Activated effector memory CD4-positive, alpha-beta T cell treated with Interleukin-2 at 50 U/mL for 16 hours (primary cell): ENCODE data around the gene UBE2N.

Experiments
- DNase-seq: peaks from one replicate; pipeline ENCODE4 v3.0.0-alpha.2; 2020

Gene UBE2N

DNA sequence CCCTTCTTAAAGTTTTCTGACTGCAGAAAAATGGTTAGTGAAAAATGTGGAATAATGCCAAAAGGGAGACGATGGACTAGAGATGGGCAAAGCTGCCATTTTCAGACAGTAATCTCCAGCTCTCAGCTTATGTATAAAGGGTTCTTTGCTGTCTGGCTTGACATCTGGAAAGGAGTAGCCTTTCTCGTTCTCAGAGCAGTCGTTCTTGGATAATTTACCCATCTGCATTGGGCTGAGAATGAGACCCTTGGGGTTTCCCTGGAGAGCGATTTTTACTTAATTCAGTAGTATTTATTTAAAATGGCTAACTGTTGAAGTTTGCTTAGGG lies 62.8 kb downstream of the UBE2N start:
- no peak for DNase-seq

GRCh38 chr12:93378196-93378997 lies 63.4 kb downstream of the UBE2N start:
- DNase-seq, result peak; percentile 52

DNA sequence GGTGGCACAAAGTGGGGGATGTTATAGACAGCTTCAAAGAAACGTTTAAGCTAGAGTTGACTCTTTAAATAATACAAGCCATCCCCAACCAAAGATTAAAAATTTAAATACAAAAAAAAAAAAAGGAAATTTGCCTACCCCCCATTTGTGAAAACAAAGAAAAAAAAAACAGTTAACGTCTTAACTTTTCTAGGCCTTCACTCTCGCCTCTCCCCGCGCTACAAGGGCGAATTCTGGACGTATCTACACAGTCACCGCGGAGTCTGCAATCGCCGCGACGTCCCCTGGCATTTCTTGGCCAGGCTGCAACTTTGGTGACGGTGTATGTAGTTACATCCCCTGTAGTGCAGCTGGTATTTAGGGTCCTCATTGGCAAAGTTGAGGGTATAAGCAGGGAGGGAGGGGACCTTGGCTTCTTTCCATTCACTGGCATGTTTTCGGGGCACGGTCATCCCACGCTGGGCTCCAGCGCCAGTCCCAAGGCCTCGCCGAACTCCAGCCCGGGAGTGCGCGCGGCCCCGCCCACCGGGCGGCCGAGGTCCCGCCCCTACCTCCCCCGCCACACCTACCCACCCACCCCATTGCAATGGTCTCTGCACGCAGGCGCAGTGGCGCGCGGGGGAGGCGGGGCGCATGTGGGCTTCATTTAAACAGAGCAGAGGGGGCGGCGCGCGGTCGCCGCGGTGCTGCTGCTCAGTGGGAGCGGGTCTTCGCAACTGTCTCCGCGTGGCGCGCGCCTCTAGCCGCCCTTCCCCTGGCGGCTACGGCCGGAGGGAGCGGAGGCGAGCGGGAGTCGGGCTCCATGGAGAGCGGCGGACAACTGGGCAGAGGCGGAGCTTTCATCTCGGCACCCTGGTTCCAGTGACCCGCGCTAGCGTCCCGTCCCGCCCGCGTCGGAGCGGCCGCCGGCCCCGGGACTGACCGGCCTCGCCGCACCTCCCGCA lies 64.2 kb downstream of the UBE2N start, which contains the start of gene NUDT4:
Gene NUDT4 (plus strand): TSS at position 674 of the 944 bp plus-strand sequence. CDS start 398 bp downstream, outside the sequence.
- DNase-seq, result peak; percentile 94

DNA sequence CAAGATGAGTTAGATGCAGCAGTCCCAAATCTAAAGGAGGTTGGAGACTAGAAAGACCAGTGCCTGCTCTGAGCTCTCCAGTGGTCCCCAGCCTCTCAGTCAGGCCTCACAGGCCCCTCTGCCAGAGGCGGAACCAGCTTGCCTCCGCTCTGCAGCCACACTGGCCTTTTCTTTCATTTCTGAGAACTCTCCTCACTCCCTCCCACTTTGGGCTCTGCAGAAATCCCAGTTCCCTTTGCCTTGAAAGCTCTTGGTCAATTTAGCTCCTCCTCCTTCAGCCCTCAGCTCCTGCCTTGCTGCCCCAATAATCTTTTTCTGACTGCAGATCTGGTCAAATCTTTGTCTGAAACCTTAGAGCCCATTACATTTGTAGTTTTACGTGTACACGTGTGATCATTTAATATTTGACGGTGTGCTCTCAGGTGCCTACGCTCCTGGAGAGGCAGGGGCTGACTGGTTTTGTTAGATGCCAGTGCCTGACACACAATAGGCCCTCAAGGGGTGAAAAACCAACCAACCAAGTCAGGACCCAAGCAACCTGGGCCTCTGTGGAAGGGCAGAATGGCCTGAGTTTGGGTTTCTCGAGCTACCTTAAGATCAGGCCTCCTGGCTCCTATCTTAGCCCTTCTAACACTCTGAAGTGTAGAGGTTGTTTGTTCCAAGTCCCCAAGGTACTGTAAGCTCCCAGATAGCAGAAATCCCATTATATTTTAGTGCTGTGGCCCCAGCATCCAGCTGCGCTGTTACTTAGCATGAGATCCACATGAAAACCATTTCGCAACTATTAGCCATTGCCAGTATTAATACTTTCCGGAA lies 65.1 kb downstream of the UBE2N start:
- DNase-seq, result no peak

GRCh38 chr12:93375906-93376305 lies 65.8 kb downstream of the UBE2N start:
- no peak for DNase-seq

DNA sequence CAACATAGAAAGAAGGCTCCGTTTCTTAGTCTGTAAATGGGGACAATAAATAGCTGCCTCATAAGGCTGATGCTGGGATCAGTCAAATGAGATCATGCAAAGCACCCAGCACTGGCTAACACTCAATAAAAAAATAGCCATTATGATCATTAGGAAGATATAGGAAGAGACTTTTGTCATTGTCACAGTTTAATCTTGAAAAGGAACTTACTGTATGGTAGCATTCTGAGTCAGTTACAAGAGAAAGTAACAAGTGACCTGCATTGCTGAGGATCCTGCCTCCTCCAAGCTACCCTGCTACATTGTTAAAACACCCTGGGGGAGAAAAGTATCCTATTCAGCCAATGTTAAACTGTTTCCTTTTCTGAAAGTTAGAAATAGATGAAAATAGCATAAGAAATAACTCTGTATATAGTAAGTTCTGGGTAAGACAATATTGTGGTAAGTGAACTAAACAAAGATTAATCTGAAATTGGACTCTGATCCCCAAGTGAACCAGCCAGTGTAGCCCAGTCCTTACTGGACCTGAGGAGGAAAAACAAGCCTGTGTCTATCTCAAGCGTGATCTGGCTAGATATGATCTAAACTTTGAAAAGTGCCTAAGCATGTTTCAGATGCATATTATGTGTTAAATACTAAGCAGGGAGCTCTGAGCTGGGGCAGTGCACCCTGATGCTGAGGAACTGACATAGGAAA lies 67.6 kb downstream of the UBE2N start:
- DNase-seq, result no peak

- no peak for DNase-seq
These were observed 70.8 kb downstream of the UBE2N start for GRCh38 chr12:93370947-93371346.

GRCh38 chr12:93369505-93369904 lies 72.2 kb downstream of the UBE2N start:
- DNase-seq, result no peak

DNA sequence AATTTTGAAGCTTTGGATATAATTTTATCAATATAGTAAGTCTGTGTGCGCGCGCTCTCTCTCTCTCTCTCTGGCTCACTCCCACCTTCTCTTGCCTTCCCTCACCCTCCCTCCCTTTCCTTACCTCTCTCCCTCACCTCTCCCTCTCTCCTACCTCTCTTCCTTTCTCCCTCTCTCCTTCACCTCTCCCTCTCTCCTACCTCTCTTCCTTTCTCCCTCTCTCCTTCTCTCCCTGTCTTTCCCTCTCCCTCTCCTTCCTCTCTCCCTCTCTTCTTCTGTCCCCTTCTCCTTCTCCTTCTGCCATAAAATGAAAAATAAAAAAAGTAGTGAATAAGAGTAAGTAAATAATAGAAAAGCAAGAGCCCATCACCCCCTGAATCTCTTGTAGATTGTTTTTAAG lies 73.0 kb downstream of the UBE2N start:
- DNase-seq, result no peak

- DNase-seq, result no peak
These were observed 75.3 kb downstream of the UBE2N start for GRCh38 chr12:93366422-93366821.

GRCh38 chr12:93365616-93366405 lies 75.9 kb downstream of the UBE2N start:
- no peak for DNase-seq

DNA sequence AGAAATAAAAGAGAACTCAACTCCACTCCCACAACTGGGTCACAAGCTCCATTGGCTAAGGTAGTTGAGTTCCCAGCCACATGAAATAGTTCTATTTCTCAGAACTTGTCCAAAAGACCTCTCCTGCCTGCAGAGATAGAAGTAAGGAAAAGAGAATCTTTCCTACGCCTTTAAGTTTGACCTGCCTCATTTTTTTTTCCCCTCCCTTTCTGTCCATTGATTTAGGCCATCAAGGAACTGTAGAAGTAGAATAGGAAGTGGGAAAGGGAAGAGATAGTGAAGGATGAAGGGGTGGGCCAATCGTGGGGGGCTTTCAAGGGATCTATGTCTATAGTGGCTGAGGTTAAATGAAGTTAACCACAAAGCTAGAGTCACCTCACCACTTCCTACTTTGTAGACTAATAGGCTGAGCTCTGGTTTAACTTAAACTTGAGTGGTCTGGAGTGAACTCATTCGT lies 77.9 kb downstream of the UBE2N start:
- no peak for DNase-seq

GRCh38 chr12:93361151-93361919 lies 80.4 kb downstream of the UBE2N start:
- no peak for DNase-seq

GRCh38 chr12:93360688-93361087 lies 81.1 kb downstream of the UBE2N start:
- DNase-seq, result no peak

DNA sequence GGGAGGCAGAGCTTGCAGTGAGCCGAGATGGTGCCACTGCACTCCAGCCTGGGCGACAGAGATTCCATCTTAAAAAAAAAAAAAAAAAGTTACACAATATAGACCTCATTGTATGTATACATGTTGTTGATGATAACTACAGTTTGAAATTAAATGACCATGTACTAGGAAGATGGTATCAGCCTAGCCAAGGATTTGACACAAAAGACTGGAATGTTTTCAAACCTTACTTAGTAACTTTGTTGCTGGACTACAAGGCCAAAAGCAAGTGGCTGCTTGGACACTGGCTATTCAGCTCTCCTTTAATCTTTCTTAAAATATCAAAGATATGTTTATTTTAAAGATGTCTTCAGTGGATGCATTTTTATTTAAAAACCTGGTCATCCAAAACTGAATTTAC lies 82.9 kb downstream of the UBE2N start:
- DNase-seq, result no peak

- DNase-seq, result no peak
These were observed 83.7 kb downstream of the UBE2N start for GRCh38 chr12:93358058-93358457.

- DNase-seq, result no peak
These were observed 85.5 kb downstream of the UBE2N start for GRCh38 chr12:93356214-93356613.
